ENCODE results near the gene NAPA.
A peak's percentile ranks its signal among the peaks of the same experiment; 100 is the strongest.

NAPA gene

DNA sequence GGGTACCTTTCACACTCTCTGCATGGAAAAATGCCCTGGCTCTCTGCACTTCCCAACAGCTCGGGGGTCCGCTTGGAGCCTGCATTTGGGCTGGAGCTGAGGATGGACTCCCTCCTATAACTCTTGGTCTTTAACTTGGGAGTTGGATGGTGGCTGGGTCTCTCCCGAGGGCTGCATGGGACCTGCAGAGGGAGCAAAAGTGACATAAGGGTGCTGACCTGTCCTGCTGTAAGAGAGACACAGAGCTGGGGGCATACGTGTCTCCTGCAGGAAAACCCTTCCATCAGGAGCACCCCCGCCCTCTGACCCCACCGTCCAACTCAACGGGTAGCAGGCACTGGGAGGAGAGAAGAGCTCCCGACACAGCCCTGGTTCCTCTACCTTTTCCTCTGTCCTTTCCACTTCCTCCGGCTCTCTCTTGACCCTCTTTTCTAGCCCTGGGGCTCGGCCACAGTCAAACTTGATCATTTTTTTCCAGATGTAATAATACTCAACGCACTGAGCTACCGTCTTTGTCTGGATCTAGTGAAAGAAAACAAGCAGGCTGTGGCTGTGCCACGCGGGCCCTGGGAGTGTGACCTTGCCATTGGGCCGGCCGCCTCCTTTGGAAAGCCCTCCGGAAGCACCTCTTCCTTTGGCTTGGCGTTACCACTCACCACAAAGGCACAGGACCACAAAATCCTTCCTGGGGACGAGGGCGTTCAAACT is 6.8 kb upstream of the NAPA start:
- DNase-seq = no peak

DNA sequence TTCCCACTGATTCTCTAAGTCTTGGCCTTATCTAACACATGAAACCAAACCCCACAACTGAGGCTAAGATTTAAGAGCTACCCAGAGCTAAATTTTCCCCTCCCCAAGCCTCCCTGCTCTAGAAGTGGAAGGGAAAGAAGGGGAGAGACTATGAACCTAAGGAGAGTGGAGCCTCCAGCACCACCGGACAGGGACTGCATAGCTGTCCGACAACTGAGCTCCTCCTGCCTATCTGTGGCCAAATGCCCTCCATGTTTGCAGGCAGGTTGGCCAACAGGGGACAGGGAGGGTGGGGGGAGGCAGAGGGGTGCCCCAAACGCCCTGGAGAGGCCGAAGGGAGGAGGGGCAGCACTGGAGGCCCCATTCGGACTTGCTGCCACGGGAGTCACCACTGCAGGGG is 6.0 kb upstream of the NAPA start:
- DNase-seq = no peak

DNA sequence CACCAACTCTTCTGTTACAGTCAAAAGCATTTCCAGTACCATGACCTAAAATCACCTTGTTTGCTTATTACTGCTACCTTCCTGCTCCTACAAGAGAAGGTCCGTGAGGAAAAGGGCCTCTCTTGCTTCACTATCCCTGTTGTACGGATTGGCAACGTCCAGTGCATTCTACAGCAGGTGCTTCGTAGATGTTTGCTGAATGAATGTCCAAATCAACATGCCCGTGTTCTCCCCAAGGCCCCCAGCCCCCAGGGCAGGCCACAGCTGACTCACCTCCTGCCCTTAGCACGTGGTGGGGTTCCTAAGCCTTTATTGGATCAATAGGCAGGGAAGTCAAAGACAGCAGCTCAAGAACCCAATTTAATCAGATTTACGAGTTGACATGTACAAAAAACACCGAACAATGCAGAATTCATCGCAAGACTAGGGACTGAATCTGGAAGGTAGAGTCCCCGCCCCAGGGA is 5.5 kb upstream of the NAPA start:
- no peak for DNase-seq

DNA sequence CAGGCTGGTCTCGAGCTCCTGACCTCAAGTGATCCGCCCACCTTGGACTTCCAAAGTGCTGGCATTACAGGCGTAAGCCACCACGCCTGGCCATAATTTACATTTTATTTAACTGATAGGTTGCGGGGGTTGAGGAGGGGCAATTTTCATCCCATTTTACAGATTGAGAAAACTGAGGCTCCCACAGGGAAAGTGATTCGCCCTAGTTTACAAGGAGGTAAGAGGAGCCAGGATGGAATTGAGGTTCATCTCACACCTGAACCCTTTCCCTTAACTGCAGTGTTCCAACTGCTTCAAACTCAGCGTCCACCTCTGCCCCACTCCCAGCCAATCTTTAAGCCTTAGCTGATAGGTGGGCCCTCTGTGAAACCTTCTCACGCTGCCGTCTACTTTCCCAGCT is 4.0 kb upstream of the NAPA start:
- no peak for DNase-seq

DNA sequence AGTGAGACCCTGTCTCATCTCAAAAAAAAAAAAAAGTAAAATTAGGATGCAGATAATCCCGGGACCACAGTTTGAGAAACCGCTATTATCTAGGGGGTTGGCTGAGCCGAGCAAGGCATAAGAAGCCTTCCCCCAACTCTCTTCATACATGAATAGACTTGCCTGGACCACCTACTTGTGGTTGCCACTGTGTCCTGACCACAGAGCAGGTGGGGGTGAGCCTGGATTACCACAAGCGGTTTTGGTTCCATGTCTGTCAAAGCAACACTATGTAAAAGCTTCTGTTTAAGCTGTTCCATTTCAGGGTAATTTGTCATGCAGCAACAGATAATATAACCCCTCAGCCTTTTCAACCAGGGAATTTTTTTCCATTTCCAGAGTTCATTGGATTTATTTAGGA is 3.3 kb upstream of the NAPA start:
- DNase-seq = no peak

DNA sequence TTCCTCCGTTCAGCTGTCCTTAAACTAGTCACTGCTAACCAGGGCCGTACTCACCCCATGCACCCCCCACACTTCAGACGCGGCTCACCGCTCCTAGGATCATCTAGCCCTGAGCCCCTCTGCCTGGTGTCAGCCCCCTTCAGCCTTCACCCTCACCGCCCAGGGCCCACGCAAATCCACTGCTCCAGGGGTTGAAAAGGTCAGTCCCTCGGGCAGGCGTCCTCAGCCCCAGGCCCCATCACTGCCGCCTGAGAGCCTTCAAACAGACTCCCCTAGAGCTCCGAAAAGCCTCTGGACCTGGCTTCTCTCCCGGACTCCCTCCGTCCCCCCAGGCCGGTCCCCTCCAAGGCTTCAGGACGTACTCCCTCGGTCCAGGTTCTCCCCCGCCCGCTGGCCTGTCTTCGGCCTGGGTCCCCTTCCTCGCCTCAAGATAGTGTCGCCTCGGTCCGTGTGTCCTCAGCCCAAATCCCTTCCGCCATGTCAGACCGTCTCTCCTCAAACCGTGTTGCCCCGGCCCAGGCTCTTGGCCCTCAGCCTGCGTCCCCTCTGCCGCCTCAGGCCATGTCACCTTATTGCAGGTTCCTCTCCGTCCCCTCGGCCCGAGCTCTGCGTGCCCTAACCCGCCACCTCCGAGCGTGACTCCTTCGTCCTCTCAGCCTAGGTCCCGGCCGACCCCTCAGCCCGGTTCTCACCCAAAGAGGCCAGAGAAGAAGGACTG is 553 bp downstream of the NAPA start:
- peak; percentile 16 for DNase-seq

DNA sequence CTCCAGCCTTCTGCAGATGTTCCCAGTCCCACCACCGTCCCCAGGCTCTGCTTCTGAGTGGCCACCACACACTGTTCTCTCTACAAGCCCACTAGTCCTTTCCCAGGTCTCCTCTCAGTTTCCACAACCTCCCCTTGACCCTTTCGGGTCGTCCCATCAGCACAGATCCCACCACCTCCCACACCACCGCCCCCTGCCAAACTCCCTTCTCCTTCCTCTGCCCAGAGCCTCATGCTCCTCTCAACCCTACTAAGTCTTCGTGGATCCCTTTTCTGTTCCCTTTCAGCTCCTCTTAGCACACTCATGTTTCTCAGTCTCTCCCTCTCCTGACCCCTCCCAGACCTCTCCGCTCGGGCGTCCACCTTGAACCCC is 1.9 kb downstream of the NAPA start:
- peak; percentile 14 for DNase-seq

DNA sequence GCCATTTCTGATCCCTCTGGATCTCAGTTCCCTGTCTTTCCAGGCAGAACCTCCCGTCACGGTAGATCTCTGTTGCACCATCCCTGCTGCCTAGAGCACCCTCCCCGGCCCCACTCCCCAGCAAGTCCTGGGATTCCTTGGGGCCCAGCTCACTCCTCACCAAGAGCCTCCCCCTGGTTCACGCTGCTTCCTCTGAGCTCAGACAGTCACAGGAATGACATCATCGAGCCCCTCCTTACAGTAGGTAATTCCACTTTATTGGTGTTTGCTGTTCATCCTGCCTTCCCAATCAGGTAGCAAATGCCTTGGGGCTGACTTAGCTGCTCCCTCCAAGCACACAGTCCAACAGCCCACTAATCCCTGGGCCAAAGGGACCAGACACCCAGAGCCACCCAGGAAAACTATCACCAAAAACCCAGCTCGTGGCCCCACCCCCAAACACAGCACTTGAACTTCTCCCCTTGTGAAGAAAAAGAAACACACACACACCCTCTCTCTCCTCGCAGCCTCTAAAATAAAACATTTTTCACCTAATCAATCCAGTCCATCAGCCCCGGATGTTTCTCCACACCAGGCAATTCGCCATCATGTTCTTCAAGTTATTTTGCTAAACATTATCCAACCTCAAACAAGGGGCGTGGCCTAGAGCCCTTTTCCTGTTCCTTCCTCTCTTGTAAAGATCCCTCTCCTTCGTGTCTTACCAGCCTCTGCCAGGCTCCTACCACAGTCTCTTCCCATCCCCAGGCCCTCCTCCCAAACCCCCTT is 2.5 kb downstream of the NAPA start:
- DNase-seq = peak; percentile 46

DNA sequence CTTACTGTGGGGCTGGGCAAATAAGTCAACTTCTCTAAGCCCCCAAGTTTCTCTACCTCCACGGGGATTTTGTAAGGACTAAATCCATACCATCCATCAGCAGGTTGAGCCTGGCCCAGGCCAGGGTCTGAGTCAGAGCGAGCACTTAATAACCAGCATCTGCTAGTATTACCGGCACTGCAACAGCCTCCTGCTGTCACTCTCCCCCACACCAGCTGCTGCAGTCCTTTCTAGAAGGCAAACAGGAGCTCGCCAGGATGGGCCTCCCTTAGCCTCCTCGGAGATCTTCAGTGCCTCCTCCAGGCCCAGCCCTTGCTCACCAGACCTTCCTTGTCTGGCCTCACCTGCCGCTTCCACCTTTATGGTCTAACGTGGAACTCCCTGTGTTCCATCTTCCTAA is 3.2 kb downstream of the NAPA start:
- DNase-seq = no peak

DNA sequence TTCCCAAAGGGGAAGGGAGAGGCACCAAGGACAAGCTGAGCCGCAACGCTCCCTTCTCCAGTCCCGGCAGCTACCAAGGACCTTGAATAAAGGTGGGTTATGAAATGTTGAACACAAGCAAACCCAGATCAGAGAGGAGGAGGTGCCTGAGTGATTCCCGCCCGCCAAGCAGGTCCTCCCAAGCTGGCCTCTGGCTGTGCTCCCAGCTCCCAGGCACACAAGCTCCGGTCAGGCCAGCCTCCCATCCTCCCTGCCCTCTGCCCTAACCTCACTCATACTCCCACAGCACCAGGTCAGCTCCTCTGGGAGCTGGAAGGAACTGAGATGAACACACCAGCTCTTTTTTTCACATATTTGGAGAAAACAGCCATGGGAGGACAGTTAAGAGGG is 3.7 kb downstream of the NAPA start:
- no peak for DNase-seq

DNA sequence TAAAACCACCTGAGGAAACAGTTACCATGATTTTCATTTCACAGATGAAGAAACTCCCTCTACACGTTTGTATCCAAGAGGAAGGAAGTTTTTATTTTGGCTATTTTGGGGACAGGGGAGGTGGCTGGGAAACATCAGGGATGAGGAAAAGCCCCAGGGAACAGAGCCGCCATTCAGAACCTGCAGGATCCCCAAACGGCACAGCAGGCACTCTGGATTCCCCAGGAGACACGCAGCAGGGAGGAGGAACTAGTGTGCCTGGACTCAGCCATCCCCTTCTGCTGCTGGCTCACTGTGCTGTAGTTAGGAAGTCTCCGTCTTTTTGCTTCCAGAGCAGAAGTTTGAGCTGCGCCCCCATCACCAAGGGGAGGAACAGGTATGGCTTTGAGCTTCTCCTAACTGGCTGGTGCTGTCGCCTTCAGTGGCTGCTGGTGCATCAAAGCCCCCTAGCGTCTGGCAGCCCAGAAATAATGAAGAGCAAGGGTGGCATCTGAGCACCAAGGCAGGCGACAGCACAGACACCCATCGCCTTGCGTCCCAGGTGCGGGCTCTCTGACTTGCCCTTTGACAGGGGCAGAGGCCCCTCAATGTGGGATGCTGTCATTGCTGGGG is 4.2 kb downstream of the NAPA start:
- DNase-seq = no peak

DNA sequence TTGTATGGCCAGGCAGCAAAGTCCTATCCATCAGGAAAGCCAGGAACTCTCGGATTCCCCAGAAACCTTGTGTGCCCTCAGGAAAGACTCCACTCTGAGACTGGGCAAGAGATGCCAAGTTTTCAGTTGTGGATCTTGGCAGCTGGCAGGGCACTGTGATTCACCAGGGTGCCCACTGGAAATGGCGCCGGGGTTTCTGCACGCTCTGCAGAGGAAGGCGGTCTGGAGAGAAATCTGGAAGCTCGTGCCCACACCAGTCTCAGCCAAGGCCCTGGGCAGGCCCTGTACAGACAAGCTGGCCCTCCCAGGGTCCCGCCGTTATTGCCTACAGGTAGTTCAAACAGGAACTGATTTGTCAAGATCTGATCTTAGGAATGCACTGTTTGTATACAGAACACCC is 4.9 kb downstream of the NAPA start:
- no peak for DNase-seq

DNA sequence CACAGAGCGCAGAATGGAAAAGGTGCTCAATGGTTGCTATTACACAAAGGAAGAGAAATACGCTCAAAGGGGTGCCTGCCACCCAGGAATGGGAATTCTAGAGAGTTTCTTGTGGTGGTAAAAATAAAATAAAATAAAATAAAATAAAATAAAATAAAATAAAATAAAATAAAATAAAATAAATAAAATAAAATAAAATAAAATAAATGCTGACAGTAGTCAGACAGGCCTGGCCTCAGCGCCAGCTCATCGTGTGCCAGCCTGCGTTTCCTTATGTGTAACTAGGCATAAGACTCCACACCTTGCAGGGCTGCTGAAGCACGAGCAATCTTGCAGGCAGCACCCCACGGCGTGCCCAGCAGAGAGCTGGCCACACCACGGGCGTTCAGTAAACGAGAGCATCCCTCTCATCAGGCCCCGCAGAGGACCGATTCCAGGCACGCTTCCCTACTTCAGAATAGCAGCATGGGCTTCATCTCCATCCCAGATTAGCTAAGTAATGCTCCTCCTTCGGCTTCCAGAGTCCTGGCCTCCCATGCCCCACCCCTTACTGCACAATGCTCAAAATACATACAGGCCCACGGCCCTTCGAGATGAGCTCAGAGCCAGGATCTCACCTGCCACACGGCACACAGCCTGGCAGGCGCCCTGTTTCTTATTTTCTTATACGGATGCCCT is 5.6 kb downstream of the NAPA start:
- no peak for DNase-seq

DNA sequence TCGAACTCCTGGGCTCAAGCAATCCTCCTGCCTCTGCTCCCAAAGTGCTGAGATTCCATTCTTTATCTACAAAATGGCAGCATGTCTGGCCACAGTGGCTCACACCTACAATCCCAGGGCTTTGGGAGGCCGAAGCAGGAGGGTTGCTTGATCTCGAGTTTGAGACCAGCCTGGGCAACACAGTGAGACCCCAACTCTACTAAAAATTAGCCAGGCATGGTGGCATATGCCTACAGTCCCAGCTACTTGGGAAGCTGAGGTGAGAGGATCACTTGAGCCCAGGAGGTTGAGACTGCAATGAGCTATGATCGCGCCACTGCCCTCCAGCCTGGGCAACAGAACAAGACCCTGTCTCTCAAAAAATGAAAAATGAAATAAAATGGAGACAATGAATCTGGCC is 6.1 kb downstream of the NAPA start:
- DNase-seq = no peak

DNA sequence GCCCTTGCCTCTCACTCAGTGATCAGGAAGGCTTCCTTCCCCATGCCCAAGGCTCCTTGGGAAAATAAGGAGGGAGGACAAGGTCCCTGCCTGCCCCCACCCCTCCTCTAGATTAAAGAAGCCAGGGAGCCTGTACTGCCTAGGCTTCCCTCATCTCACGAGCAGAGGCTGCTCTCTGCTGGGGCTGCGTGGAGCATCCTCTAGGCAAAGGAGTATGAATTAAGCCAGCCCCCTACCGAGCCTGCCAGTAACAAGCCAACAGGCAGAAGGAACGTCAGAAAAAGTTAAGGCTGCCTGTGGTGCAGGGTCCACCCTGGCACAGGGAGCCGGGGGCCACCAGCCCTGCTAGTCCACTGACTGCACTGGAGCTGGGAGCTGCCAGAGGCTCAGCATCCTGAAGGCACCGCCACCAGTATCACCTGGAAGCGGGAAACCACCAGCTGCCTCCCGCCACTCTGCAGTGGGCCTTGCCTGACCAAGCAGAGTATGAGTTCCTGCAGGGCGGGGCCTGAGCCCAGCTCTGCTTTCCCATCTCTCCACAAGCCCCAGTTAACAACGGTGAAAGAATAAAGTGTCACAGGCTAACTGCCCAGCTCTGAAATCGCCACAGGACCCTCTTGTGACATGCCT is 6.8 kb downstream of the NAPA start:
- DNase-seq = no peak

DNA sequence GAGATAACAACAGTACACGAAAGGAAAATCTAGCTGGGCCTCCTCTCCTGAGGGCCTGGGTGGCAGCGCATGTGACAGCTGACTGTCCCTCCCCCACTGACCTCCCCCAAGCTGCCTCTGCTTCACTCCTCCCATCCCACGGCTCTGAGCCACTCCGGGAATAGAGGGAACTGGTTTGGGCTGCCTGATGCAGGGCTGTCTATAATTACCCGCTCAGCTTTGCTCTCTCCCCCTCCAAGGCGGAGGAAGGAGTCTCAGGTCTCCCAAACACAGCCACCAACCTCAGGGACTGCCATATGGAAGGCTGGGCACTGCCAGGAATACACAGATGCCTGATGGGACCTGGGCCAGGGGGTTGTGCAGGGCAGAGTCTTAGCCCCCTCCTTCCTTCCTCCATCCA is 7.9 kb downstream of the NAPA start:
- DNase-seq = peak; percentile 27

DNA sequence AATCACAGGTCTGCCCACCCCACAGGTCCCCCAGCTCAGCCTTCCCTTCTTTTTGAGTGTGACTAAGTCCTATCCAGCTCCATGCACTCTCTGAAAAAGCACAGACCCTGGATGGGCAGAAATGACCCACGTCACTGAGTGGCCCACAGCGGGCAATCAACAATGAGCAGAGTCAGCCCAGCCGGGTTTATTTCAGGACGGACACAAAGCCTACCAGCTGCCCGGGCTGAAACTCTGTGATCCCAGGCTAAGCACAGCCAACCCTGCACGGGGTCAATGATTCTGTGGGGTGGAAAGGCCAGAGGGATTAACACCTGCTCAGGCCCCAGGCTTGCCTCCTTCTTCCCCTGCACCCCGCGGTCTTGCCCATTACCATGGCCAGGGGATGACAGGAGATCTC is 8.4 kb downstream of the NAPA start:
- no peak for DNase-seq

DNA sequence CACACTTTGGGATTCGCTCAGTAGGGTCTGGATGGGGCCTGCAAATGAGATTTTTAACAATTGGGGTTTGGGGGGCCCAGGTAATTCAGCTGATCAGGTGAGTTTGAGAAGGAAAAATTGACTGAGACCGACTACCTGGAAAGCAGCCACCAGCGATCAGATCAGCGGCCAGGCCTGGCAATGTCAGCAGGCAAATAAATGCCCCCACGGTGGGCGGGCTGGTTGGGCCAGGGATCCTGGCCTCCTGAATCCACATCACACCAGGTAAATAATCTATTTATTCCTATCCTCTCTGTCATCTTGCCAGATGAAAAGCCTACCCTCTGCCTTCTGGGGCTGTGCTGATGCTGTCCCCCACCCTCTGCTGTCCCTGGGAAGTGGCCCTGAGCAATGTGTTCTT is 9.4 kb downstream of the NAPA start:
- no peak for DNase-seq

DNA sequence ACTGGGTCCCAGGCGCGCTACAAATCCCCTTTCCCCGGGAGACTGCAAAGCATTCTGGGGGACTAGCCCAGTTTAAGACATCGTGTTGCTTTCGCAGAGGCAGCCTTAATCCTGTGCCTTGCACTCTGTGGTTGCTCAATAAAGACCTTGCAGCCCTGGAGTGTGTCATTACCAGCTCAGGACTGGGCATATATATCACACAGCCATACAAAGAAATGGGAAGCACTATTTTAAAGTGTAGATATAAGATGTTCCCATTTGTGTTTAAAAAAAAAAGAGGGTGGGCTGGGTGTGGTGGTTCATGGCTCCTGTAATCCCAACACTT is 11.1 kb downstream of the NAPA start:
- DNase-seq = no peak

DNA sequence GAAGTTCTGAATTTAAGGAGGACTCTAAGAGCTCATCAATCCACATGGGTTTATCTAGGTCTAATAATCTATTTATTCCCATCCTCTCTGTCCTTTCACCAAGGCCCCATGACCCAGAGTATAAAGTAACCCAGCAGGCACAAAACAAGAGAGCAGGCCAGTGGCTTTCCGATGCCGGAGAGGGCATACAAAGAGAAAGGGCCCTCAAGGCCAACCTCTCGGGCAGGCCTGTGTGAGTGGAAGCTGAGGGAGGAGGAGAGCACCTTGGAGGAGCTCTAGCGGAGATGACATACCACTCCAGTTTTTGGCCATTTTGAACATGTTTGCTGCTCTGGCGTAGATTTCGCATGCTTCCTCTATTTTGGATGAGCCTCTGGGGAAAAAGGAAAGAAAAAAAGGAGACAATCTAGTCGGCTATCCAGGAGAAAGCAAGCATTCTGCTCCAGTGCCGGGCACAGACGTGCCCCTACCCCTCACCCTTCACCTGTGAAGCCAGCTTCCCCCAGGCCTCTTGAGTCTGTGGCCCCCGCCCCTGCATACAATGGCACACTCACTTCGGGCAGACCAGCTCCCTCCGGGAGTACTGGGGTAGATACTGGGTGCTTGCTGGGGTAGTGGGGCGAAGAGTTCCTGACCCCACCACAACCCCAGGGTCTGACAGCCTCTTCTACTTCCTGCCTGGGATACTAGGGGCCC is 11.6 kb downstream of the NAPA start:
- no peak for DNase-seq

DNA sequence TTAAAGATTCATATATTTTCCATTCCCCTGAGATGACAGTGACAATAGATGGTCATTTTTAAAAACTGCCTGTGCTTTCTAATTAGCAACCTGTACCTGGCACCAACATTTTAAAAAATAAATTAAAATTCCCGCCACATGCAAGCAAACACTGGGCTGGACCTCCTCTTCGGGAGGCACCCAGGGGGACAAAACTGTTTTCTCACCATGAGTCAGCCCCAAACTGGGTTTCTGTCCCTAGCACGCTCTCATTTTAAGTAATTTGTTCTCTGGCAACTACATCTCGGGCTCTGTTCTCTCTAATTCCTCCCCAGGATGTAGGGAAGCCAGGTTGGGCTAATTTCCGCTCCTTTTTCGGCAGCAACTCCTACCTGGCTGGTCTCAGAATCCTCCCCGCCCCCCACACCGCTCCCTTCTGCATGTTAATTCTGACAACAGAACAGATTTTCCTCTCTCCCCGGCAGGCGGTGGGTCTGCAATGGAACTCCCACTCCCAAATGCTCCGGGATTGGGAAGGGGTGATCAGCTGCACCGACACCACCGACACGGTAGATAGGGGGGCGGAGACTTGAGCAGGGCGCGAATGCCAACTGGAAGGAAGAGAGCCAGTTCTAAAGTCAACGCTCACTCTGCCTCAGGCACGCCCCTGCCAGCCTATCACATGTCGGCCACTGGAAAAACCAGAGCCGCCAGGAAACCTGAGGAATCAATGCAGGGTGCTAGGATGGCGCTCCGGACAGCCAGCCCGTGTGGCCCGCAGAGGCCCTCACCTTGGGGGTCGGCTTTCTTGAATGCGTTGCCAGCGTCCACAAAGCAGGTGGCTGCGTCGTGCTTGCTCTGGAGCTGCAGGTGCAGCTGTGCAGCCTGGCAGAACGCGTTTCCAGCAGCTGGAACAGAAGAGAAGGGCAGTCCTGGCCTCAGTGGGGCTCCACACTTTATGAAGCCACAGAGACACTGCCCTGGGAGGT is 14.7 kb downstream of the NAPA start:
- no peak for DNase-seq
